HepG2 (cell line): Measurements from ENCODE around the gene SLC23A3.

Experiments used
- ARID3A ChIP-seq: IDR thresholded peaks from 2 replicates; pipeline ENCODE4 v1.6.1; 2012; ENCODE audit warnings: low read depth, low read length, improper control_type of control experiment
- CSRNP1 ChIP-seq: sonication (generic); formaldehyde crosslinking; IDR thresholded peaks from 2 replicates; pipeline ENCODE4 v1.8.1; 2023; ENCODE audit warnings: mild to moderate bottlenecking, missing genetic modification reagents
- CTCF ChIP-seq: sonication (generic); formaldehyde crosslinking; IDR thresholded peaks from 2 replicates; pipeline ENCODE4 v1.5.0; 2020; ENCODE audit warnings: mild to moderate bottlenecking, missing genetic modification reagents, moderate library complexity
- EP300 ChIP-seq, 3 experiments: sonication (generic) in 1 of 3; formaldehyde crosslinking in 1 of 3; IDR thresholded peaks; 2 replicates each; pipeline versions ENCODE4 v1.5.1 to v1.6.1; 2011 to 2020; ENCODE audit warnings: low read depth in 2 of 3, low read length in 2 of 3, borderline replicate concordance in 1 of 3, improper control_type of control experiment in 1 of 3, mild to moderate bottlenecking in 1 of 3, missing genetic modification reagents in 1 of 3, moderate library complexity in 1 of 3
- FOXJ3 ChIP-seq: sonication (generic); formaldehyde crosslinking; IDR thresholded peaks from 2 replicates; pipeline ENCODE4 v1.4.0; 2020; ENCODE audit warnings: missing genetic modification reagents, mild to moderate bottlenecking, borderline replicate concordance
- JUND ChIP-seq: sonication (generic); formaldehyde crosslinking; IDR thresholded peaks from 2 replicates; pipeline ENCODE4 v1.8.0; 2022; ENCODE audit warnings: mild to moderate bottlenecking, missing genetic modification reagents
- MBNL3 ChIP-seq: fragments of 250-450 bp; sonication (Bioruptor Pico); conservative IDR thresholded peaks from 2 replicates; pipeline ENCODE4 v1.8.0; 2022; ENCODE audit warnings: mild to moderate bottlenecking, inconsistent platforms
- SKI ChIP-seq: fragments of 450-650 bp; IDR thresholded peaks from one replicate; pipeline ENCODE4 v1.6.1; 2018; ENCODE audit warnings: mild to moderate bottlenecking; ENCODE audit not compliant: partially characterized antibody

- no peak for TF ChIP-seq ARID3A
- no peak for TF ChIP-seq SKI
- no peak for TF ChIP-seq CSRNP1
- no peak for TF ChIP-seq CTCF (CRISPR knock-in tag)
- TF ChIP-seq MBNL3 (CRISPR knock-in tag): no peak
- TF ChIP-seq JUND (CRISPR knock-in tag): no peak
- TF ChIP-seq EP300 (IDR thresholded peaks at IDR 0.05; ENCODE audit: low read depth in 2 of 2, low read length in 2 of 2): no peak
- TF ChIP-seq EP300 (CRISPR knock-in tag; IDR thresholded peaks at IDR 0.05; ENCODE audit: borderline replicate concordance): no peak
- no peak for TF ChIP-seq FOXJ3
Measured at GRCh38 chr2:219198974-219199373, 29.1 kb upstream of the SLC23A3 start.
